ENCODE results near the gene AUNIP. TPM values are rescaled to one million over a fixed set of nuclear protein-coding genes. Genes with fewer than 3 reads are reported as not detected.

AUNIP gene
- total and polyA plus RNA-seq, 2 experiments from 2014 or later: 20.9 to 21.9 TPM

GRCh38 chr1:25873120-25873519 is 13.9 kb upstream of the AUNIP start:
- no peak overlapping the region for H3K27ac Mint-ChIP-seq
- H3K4me1 Mint-ChIP-seq: peaks cover 22% of the 10 kb centered on the region
- Histone ChIP-seq H3K27ac (ENCODE audit: low read depth) (no peak overlapping the region), H3F3A (replicated peaks; ENCODE audit: low read depth) (0 out of 2 replicates have a peak, but pooled peaks cover 3% of the 10 kb centered on the region), H4K20me1 (replicated peaks; ENCODE audit: insufficient read depth) (no peaks in the 10 kb centered on the region), H3K9me2 (ENCODE audit: insufficient read depth) (no peaks in the 10 kb centered on the region), H3K4me2 (no peak overlapping the region), H2AFZ (no peak overlapping the region), H3K4me1 (ENCODE audit: insufficient read depth) (peaks cover 20% of the 10 kb centered on the region), H3K79me2 (replicated peaks; ENCODE audit: insufficient read depth) (no peaks in the 10 kb centered on the region), H3K27me3 (ENCODE audit: insufficient read depth) (peaks cover 17% of the 10 kb centered on the region), H3K36me3 (ENCODE audit: insufficient read depth) (no peaks in the 10 kb centered on the region), H3K4me3 (no peak overlapping the region)
- DNase-seq (ENCODE audit: low spot score): no peak
- TF ChIP-seq JUNB (IDR thresholded peaks at IDR 0.05; ENCODE audit: unreplicated experiment): no peak
- TF ChIP-seq REST (IDR thresholded peaks at IDR 0.05; ENCODE audit: unreplicated experiment): no peak
- no peak for TF ChIP-seq POLR2AphosphoS5 (IDR thresholded peaks at IDR 0.05; ENCODE audit: low read depth)
- TF ChIP-seq ETS1 (IDR thresholded peaks at IDR 0.05): no peak
- TF ChIP-seq STAT1 (IDR thresholded peaks at IDR 0.05; ENCODE audit: unreplicated experiment): no peak
- TF ChIP-seq CREB1 (CRISPR knock-in tag; IDR thresholded peaks at IDR 0.05; ENCODE audit: low read depth): no peak
- no peak for TF ChIP-seq ZNF462 (CRISPR knock-in tag; IDR thresholded peaks at IDR 0.05)
- no peak for TF ChIP-seq ZNF331 (CRISPR knock-in tag; IDR thresholded peaks at IDR 0.05; ENCODE audit: low read depth)
- TF ChIP-seq EZH2phosphoT487 (IDR thresholded peaks at IDR 0.05; ENCODE audit: unreplicated experiment): no peak
- H3K36me3 Mint-ChIP-seq (ENCODE audit: low read depth): no peaks in the 10 kb centered on the region
- no peak for ATAC-seq
- H3K9me3 Mint-ChIP-seq: no peaks in the 10 kb centered on the region; the same call in 2 of the 3 replicates
- peaks cover 5% of the 10 kb centered on the region for H3K27me3 Mint-ChIP-seq (ENCODE audit: insufficient read depth, low read depth, poor library complexity)
- no peak overlapping the region for H3K4me3 Mint-ChIP-seq

Data from GM23338 (cell line).